HEK293 (cell line): Measurements from ENCODE around the gene FASN.

Experiments
- CTCF ChIA-PET: fragments of 350-600 bp; formaldehyde crosslinking; extraction: SDS; loops from one replicate; lab custom pipeline; 2021; ENCODE audit warnings: antibody characterized with exemption; lab: Yijun Ruan, JAX
- POLR2A ChIA-PET: fragments of 300-600 bp; formaldehyde crosslinking; extraction: SDS; loops from one replicate; lab custom pipeline; 2020; ENCODE audit warnings: antibody characterized with exemption, inconsistent platforms; lab: Yijun Ruan, JAX
- H3K27ac ChIP-seq: fragments of 200-500 bp; sonication (Bioruptor generic); 2 replicates; pipeline ENCODE4 v1.5.1; 2014; ENCODE audit warnings: low read depth, low read length, control low read depth, inconsistent platforms; ENCODE audit errors: extremely low read depth
- H3K36me3 ChIP-seq, 2 experiments: fragments of 200-500 bp in 1 of 2; sonication (Bioruptor generic) in 1 of 2; 1 replicate in 1 of 2; 2 replicates in 1 of 2; pipeline ENCODE4 v1.5.1; 2014 to 2017; ENCODE audit warnings: inconsistent platforms in 2 of 2, low read length in 2 of 2; ENCODE audit not compliant: control insufficient read depth in 2 of 2, insufficient read depth in 1 of 2
- H3K4me1 ChIP-seq: fragments of 200-500 bp; sonication (Bioruptor generic); 2 replicates; pipeline ENCODE4 v1.5.1; 2014; ENCODE audit warnings: mild to moderate bottlenecking, low read length, inconsistent platforms; ENCODE audit not compliant: control insufficient read depth, insufficient read depth
- H3K4me3 ChIP-seq: 2 replicates; pipeline ENCODE4 v1.5.1; 2011; ENCODE audit warnings: low read depth, mild to moderate bottlenecking, control low read depth, low read length, moderate library complexity
- H3K9me3 ChIP-seq: fragments of 200-500 bp; sonication (Bioruptor generic); 2 replicates; pipeline ENCODE4 v1.5.1; 2014; ENCODE audit warnings: low read depth, low read length, inconsistent platforms; ENCODE audit not compliant: control insufficient read depth, insufficient read depth
- WT1 ChIP-seq: fragments of 450-650 bp; formaldehyde crosslinking; IDR thresholded peaks from 2 replicates; pipeline ENCODE4 v1.5.1; 2016; ENCODE audit warnings: missing biosample characterization, missing genetic modification characterization
- ZFP41 ChIP-seq: fragments of 450-650 bp; formaldehyde crosslinking; IDR thresholded peaks from 2 replicates; pipeline ENCODE4 v1.5.1; 2016; ENCODE audit warnings: missing biosample characterization, missing genetic modification characterization, borderline replicate concordance
- ZNF112 ChIP-seq: fragments of 450-650 bp; formaldehyde crosslinking; IDR thresholded peaks from 2 replicates; pipeline ENCODE4 v1.5.0; 2017; ENCODE audit warnings: missing biosample characterization, missing genetic modification characterization
- ZNF266 ChIP-seq: fragments of 450-650 bp; formaldehyde crosslinking; IDR thresholded peaks from 2 replicates; pipeline ENCODE4 v1.5.1; 2016; ENCODE audit warnings: missing biosample characterization, missing genetic modification characterization, low read depth
- ZNF362 ChIP-seq: fragments of 450-650 bp; formaldehyde crosslinking; IDR thresholded peaks from 2 replicates; pipeline ENCODE4 v1.5.1; 2016; ENCODE audit warnings: missing biosample characterization, missing genetic modification characterization
- ZNF514 ChIP-seq: fragments of 450-650 bp; formaldehyde crosslinking; IDR thresholded peaks from 2 replicates; pipeline ENCODE4 v1.5.1; 2016; ENCODE audit warnings: missing biosample characterization, missing genetic modification characterization
- ZNF529 ChIP-seq: fragments of 450-650 bp; formaldehyde crosslinking; IDR thresholded peaks from 2 replicates; pipeline ENCODE4 v1.5.1; 2017; ENCODE audit warnings: missing genetic modification characterization, missing biosample characterization; ENCODE audit not compliant: insufficient replicate concordance
- ZNF549 ChIP-seq: fragments of 450-650 bp; IDR thresholded peaks from 2 replicates; pipeline ENCODE4 v1.5.1; 2018; ENCODE audit warnings: missing biosample characterization, missing genetic modification characterization, mild to moderate bottlenecking, inconsistent platforms, moderate library complexity
- TF ChIP-seq, protein P1 (sequence below): fragments of 450-650 bp; formaldehyde crosslinking; IDR thresholded peaks from 2 replicates; pipeline ENCODE4 v1.5.1; 2016; ENCODE audit warnings: missing biosample characterization, missing genetic modification characterization
- TF ChIP-seq, protein P2 (sequence below): IDR thresholded peaks from 2 replicates; pipeline ENCODE4 v1.6.1; 2011; ENCODE audit warnings: mild to moderate bottlenecking, low read depth, low read length, borderline replicate concordance
- TF ChIP-seq, protein P3 (sequence below): fragments of 450-650 bp; formaldehyde crosslinking; IDR thresholded peaks from 2 replicates; pipeline ENCODE4 v1.5.1; 2016; ENCODE audit warnings: missing biosample characterization, missing genetic modification characterization
- TF ChIP-seq, protein P4 (sequence below): fragments of 450-650 bp; formaldehyde crosslinking; IDR thresholded peaks from 2 replicates; pipeline ENCODE4 v1.5.1; 2016; ENCODE audit warnings: missing biosample characterization, missing genetic modification characterization
- TF ChIP-seq, protein P5 (sequence below): fragments of 450-650 bp; formaldehyde crosslinking; IDR thresholded peaks from 2 replicates; pipeline ENCODE4 v1.5.1; 2016; ENCODE audit warnings: missing biosample characterization, missing genetic modification characterization, borderline replicate concordance
- TF ChIP-seq, protein P6 (sequence below): fragments of 450-650 bp; formaldehyde crosslinking; IDR thresholded peaks from 2 replicates; pipeline ENCODE4 v1.5.1; 2016; ENCODE audit warnings: missing biosample characterization, missing genetic modification characterization, low read depth
- TF ChIP-seq, protein P7 (sequence below): fragments of 450-650 bp; formaldehyde crosslinking; optimal IDR thresholded peaks from 2 replicates; pipeline ENCODE3; 2016; ENCODE audit warnings: missing biosample characterization, mild to moderate bottlenecking, missing genetic modification characterization

Gene FASN

DNA sequence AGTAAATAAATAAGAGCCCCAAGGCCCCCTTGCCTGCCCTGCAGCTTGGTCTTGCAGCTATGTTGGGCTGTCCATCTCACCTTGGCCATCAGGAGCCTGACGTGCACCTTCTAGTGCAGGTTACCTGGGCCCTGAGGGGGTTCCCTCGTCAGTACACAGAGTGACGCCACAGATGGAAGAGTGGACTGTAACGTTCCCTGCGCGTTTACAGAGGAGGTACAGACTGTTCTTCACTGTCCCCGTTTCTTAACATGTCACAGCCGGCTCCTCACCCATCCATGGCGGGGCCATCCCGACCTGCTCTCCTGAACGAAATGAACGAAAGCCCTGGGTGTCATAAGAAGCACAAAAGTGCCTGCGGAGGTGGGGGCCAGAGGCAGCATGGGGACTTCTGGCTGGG, 15.9 kb upstream of the FASN start:
- no peak overlapping the region for H3K4me3 ChIP-seq
- TF ChIP-seq, protein P1, sequence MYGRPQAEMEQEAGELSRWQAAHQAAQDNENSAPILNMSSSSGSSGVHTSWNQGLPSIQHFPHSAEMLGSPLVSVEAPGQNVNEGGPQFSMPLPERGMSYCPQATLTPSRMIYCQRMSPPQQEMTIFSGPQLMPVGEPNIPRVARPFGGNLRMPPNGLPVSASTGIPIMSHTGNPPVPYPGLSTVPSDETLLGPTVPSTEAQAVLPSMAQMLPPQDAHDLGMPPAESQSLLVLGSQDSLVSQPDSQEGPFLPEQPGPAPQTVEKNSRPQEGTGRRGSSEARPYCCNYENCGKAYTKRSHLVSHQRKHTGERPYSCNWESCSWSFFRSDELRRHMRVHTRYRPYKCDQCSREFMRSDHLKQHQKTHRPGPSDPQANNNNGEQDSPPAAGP (tag by site-specific recombination) = no peak
- TF ChIP-seq, protein P2, sequence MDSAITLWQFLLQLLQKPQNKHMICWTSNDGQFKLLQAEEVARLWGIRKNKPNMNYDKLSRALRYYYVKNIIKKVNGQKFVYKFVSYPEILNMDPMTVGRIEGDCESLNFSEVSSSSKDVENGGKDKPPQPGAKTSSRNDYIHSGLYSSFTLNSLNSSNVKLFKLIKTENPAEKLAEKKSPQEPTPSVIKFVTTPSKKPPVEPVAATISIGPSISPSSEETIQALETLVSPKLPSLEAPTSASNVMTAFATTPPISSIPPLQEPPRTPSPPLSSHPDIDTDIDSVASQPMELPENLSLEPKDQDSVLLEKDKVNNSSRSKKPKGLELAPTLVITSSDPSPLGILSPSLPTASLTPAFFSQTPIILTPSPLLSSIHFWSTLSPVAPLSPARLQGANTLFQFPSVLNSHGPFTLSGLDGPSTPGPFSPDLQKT = no peak
- no peak for TF ChIP-seq WT1 (tag by site-specific recombination)
- TF ChIP-seq, protein P3, sequence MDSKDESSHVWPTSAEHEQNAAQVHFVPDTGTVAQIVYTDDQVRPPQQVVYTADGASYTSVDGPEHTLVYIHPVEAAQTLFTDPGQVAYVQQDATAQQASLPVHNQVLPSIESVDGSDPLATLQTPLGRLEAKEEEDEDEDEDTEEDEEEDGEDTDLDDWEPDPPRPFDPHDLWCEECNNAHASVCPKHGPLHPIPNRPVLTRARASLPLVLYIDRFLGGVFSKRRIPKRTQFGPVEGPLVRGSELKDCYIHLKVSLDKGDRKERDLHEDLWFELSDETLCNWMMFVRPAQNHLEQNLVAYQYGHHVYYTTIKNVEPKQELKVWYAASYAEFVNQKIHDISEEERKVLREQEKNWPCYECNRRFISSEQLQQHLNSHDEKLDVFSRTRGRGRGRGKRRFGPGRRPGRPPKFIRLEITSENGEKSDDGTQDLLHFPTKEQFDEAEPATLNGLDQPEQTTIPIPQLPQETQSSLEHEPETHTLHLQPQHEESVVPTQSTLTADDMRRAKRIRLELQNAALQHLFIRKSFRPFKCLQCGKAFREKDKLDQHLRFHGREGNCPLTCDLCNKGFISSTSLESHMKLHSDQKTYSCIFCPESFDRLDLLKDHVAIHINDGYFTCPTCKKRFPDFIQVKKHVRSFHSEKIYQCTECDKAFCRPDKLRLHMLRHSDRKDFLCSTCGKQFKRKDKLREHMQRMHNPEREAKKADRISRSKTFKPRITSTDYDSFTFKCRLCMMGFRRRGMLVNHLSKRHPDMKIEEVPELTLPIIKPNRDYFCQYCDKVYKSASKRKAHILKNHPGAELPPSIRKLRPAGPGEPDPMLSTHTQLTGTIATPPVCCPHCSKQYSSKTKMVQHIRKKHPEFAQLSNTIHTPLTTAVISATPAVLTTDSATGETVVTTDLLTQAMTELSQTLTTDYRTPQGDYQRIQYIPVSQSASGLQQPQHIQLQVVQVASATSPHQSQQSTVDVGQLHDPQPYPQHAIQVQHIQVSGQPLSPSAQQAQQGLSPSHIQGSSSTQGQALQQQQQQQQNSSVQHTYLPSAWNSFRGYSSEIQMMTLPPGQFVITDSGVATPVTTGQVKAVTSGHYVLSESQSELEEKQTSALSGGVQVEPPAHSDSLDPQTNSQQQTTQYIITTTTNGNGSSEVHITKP (tag by site-specific recombination) = no peak
- TF ChIP-seq, protein P4, sequence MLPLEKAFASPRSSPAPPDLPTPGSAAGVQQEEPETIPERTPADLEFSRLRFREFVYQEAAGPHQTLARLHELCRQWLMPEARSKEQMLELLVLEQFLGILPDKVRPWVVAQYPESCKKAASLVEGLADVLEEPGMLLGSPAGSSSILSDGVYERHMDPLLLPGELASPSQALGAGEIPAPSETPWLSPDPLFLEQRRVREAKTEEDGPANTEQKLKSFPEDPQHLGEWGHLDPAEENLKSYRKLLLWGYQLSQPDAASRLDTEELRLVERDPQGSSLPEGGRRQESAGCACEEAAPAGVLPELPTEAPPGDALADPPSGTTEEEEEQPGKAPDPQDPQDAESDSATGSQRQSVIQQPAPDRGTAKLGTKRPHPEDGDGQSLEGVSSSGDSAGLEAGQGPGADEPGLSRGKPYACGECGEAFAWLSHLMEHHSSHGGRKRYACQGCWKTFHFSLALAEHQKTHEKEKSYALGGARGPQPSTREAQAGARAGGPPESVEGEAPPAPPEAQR (tag by site-specific recombination) = no peak
- TF ChIP-seq, protein P5, sequence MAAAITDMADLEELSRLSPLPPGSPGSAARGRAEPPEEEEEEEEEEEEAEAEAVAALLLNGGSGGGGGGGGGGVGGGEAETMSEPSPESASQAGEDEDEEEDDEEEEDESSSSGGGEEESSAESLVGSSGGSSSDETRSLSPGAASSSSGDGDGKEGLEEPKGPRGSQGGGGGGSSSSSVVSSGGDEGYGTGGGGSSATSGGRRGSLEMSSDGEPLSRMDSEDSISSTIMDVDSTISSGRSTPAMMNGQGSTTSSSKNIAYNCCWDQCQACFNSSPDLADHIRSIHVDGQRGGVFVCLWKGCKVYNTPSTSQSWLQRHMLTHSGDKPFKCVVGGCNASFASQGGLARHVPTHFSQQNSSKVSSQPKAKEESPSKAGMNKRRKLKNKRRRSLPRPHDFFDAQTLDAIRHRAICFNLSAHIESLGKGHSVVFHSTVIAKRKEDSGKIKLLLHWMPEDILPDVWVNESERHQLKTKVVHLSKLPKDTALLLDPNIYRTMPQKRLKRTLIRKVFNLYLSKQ (tag by site-specific recombination) = no peak
- no peak for TF ChIP-seq ZNF112 (tag by site-specific recombination)
- TF ChIP-seq, protein P6, sequence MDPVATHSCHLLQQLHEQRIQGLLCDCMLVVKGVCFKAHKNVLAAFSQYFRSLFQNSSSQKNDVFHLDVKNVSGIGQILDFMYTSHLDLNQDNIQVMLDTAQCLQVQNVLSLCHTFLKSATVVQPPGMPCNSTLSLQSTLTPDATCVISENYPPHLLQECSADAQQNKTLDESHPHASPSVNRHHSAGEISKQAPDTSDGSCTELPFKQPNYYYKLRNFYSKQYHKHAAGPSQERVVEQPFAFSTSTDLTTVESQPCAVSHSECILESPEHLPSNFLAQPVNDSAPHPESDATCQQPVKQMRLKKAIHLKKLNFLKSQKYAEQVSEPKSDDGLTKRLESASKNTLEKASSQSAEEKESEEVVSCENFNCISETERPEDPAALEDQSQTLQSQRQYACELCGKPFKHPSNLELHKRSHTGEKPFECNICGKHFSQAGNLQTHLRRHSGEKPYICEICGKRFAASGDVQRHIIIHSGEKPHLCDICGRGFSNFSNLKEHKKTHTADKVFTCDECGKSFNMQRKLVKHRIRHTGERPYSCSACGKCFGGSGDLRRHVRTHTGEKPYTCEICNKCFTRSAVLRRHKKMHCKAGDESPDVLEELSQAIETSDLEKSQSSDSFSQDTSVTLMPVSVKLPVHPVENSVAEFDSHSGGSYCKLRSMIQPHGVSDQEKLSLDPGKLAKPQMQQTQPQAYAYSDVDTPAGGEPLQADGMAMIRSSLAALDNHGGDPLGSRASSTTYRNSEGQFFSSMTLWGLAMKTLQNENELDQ = no peak
- TF ChIP-seq, all 188 proteins: peak for 0
- POLR2A ChIA-PET = no interaction called here
- CTCF ChIA-PET = interaction anchor here (0.8 to 1.1 kb wide), 2 partner anchors 8 to 76 kb away, joined by 3 read pairs; partner anchors contain the start of gene DCXR
- no peaks in the 10 kb centered on the region for H3K9me3 ChIP-seq
- peaks cover 0 to 32% of the 10 kb centered on the region in 2 experiments; a peak in 2 of 3 replicates for H3K36me3 ChIP-seq
- no peaks in the 10 kb centered on the region for H3K4me1 ChIP-seq
- no peak overlapping the region for H3K27ac ChIP-seq

DNA sequence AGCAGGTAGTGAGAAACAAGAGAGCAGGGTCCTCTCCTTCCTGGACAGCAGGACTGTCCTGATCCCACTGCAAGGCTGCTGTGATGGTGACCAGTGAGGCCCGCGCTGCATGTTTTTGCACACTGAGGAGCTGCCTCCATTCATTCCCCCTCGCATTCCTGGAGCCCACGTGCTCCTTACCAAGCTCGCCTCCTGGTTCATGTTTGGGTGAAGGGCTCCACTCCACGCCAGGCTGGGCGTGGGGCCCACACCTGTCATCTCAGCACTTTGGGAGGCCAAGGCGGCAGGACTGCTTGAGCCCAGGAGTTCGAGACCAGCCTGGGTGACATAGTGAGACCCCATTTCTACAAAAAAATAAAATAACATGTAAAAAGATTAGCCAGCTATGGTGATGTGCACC, 15.4 kb upstream of the FASN start:
- ChIA-PET CTCF (interaction anchor here (1.1 to 1.2 kb wide), 2 partner anchors 14 to 76 kb away, joined by 3 read pairs; partner anchors contain the start of gene DCXR), POLR2A (no interaction called here)
- no peak overlapping the region for H3K4me3 ChIP-seq
- H3K4me1 ChIP-seq = no peaks in the 10 kb centered on the region
- no peaks in the 10 kb centered on the region for H3K9me3 ChIP-seq
- no peak overlapping the region for H3K27ac ChIP-seq
- peaks cover 0 to 33% of the 10 kb centered on the region in 2 experiments; a peak in 2 of 3 replicates for H3K36me3 ChIP-seq
- TF ChIP-seq ZNF514 (no peak), ZFP41 (tag by site-specific recombination) (no peak), ZNF529 (tag by site-specific recombination) (no peak), ZNF362 (no peak), ZNF266 (no peak), ZNF549 (no peak)
- TF ChIP-seq, protein P7, sequence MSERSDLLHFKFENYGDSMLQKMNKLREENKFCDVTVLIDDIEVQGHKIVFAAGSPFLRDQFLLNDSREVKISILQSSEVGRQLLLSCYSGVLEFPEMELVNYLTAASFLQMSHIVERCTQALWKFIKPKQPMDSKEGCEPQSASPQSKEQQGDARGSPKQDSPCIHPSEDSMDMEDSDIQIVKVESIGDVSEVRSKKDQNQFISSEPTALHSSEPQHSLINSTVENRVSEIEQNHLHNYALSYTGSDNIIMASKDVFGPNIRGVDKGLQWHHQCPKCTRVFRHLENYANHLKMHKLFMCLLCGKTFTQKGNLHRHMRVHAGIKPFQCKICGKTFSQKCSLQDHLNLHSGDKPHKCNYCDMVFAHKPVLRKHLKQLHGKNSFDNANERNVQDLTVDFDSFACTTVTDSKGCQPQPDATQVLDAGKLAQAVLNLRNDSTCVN (tag by site-specific recombination) = no peak
